CD8-positive, alpha-beta memory T cell (primary cell): ENCODE measurements around the gene ALAD. TPM values are rescaled to one million over a fixed set of nuclear protein-coding genes. Genes with fewer than 3 reads are reported as not detected.

Source experiments
- CTCF ChIA-PET: fragments of 350-600 bp; sonication (Branson Sonifier 250); formaldehyde crosslinking; loops from one replicate; lab custom pipeline; 2021; ENCODE audit warnings: antibody characterized with exemption; lab: Charles Lee
- POLR2A ChIA-PET: fragments of 350-600 bp; sonication (Branson Sonifier 250); formaldehyde crosslinking; loops from one replicate; lab custom pipeline; 2021; ENCODE audit warnings: antibody characterized with exemption; lab: Charles Lee
- DNase-seq, 5 donors: peaks; one replicate each; pipeline versions ENCODE4 v3.0.0 to v3.0.0-alpha.2; 2020 to 2022; ENCODE audit warnings: mixed read lengths in 1 of 5
- H3K27ac ChIP-seq: one replicate; pipeline ENCODE4 v1.7.0; 2013; ENCODE audit warnings: low read depth, mild to moderate bottlenecking, low read length, moderate library complexity
- H3K27me3 ChIP-seq: 2 replicates; pipeline ENCODE4 v1.7.0; 2013; ENCODE audit warnings: low read length, mild to moderate bottlenecking; ENCODE audit not compliant: insufficient read depth, poor library complexity, severe bottlenecking
- H3K36me3 ChIP-seq: 2 replicates; pipeline ENCODE4 v1.7.0; 2013; ENCODE audit warnings: mild to moderate bottlenecking, low read length, moderate library complexity; ENCODE audit not compliant: insufficient read depth
- H3K4me1 ChIP-seq: 2 replicates; pipeline ENCODE4 v1.7.0; 2013; ENCODE audit warnings: mild to moderate bottlenecking, low read length, moderate library complexity; ENCODE audit not compliant: insufficient read depth
- H3K4me3 ChIP-seq: 2 replicates; pipeline ENCODE4 v1.7.0; 2013; ENCODE audit warnings: mild to moderate bottlenecking, low read length
- H3K9me3 ChIP-seq: 2 replicates; pipeline ENCODE4 v1.7.0; 2013; ENCODE audit warnings: mild to moderate bottlenecking, low read length
- H3K27ac Mint-ChIP-seq, 8 donors: one replicate each; pipeline ENCODE4 v1.8.0; 2020 to 2021; ENCODE audit warnings: mixed read lengths in 8 of 8, mild to moderate bottlenecking in 6 of 8, inconsistent platforms in 3 of 8, moderate library complexity in 3 of 8
- H3K27me3 Mint-ChIP-seq, 2 donors: one replicate each; pipeline ENCODE4 v1.8.0; 2020 to 2021; ENCODE audit warnings: mixed read lengths in 2 of 2, mild to moderate bottlenecking in 1 of 2, moderate library complexity in 1 of 2
- H3K36me3 Mint-ChIP-seq, 3 donors: one replicate each; pipeline ENCODE4 v1.8.0; 2020 to 2021; ENCODE audit warnings: mixed read lengths in 3 of 3, inconsistent platforms in 1 of 3, mild to moderate bottlenecking in 1 of 3
- H3K4me1 Mint-ChIP-seq, 3 donors: one replicate each; pipeline ENCODE4 v1.8.0; 2020 to 2021; ENCODE audit warnings: mixed read lengths in 3 of 3, inconsistent platforms in 1 of 3, mild to moderate bottlenecking in 1 of 3
- H3K4me3 Mint-ChIP-seq, 7 donors: one replicate each; pipeline ENCODE4 v1.8.0; 2020 to 2021; ENCODE audit warnings: mixed read lengths in 7 of 7, mild to moderate bottlenecking in 6 of 7, moderate library complexity in 4 of 7, inconsistent platforms in 2 of 7
- H3K9me3 Mint-ChIP-seq, 5 donors: one replicate each; pipeline ENCODE4 v1.8.0; 2020 to 2022; ENCODE audit warnings: mixed read lengths in 5 of 5, mild to moderate bottlenecking in 3 of 5, moderate library complexity in 2 of 5, inconsistent platforms in 1 of 5
- polyA plus RNA-seq: library from polyadenylated mRNA; unstranded; fragments of 300-500 nt; fragmentation: Illumina TruSeq; gene quantifications from one replicate; pipeline ENCODE4 v1.2.3, GENCODE V29; 2021
- total RNA-seq, 2 experiments: library from RNA; stranded (reverse); gene quantifications; one replicate each; pipeline ENCODE4 v1.2.3, GENCODE V29; 2021

ALAD gene
- total and polyA plus RNA-seq, 3 experiments from 2014 or later, result 22.1 to 22.8 (median 22.3) TPM

GRCh38 chr9:113428062-113428615 is 27.1 kb upstream of the ALAD start:
- H3K4me1 ChIP-seq, result no peaks in the 10 kb centered on the region
- DNase-seq, result no peak
- no peaks in the 10 kb centered on the region for H3K27me3 ChIP-seq
- no peaks in the 10 kb centered on the region for H3K9me3 ChIP-seq
- Mint-ChIP-seq H3K27me3 (peaks cover 11 to 23% of the 10 kb centered on the region in 2 donors), H3K4me3 (no peak overlapping the region), H3K9me3 (no peaks in the 10 kb centered on the region), H3K27ac (no peak overlapping the region), H3K4me1 (no peaks in the 10 kb centered on the region), H3K36me3 (no peaks in the 10 kb centered on the region)
- H3K36me3 ChIP-seq, result no peaks in the 10 kb centered on the region
- no peak overlapping the region for H3K27ac ChIP-seq
- H3K4me3 ChIP-seq, result no peak overlapping the region
- POLR2A ChIA-PET, result no interaction called here
- CTCF ChIA-PET, result no interaction called here

- ChIA-PET CTCF (no interaction called here), POLR2A (interaction anchor here (0.6 kb wide), 1 partner anchor 16 kb away, joined by 3 read pairs; no protein-coding TSS in a partner anchor)
- Mint-ChIP-seq H3K36me3 (no peaks in the 10 kb centered on the region), H3K9me3 (no peaks in the 10 kb centered on the region), H3K4me3 (no peak overlapping the region), H3K4me1 (no peaks in the 10 kb centered on the region), H3K27me3 (peaks cover 10 to 20% of the 10 kb centered on the region in 2 donors), H3K27ac (no peak overlapping the region)
- no peaks in the 10 kb centered on the region for H3K36me3 ChIP-seq
- H3K27ac ChIP-seq, result no peak overlapping the region
- H3K4me1 ChIP-seq, result no peaks in the 10 kb centered on the region
- no peaks in the 10 kb centered on the region for H3K27me3 ChIP-seq
- DNase-seq, result no peak
- no peak overlapping the region for H3K4me3 ChIP-seq
- no peaks in the 10 kb centered on the region for H3K9me3 ChIP-seq
These were observed 26.5 kb upstream of the ALAD start for GRCh38 chr9:113427629-113428028.

GRCh38 chr9:113426701-113427100 is 25.6 kb upstream of the ALAD start:
- no peaks in the 10 kb centered on the region for H3K36me3 ChIP-seq
- H3K9me3 ChIP-seq, result no peaks in the 10 kb centered on the region
- H3K27ac Mint-ChIP-seq, result peak overlapping the region in 1 of 8 donors; percentile 49
- ChIA-PET CTCF (no interaction called here), POLR2A (no interaction called here)
- no peak overlapping the region for H3K27ac ChIP-seq
- DNase-seq, result no peak
- H3K36me3 Mint-ChIP-seq, result no peaks in the 10 kb centered on the region
- H3K4me1 Mint-ChIP-seq, result no peaks in the 10 kb centered on the region
- no peaks in the 10 kb centered on the region for H3K9me3 Mint-ChIP-seq
- no peaks in the 10 kb centered on the region for H3K27me3 ChIP-seq
- peaks cover 10 to 20% of the 10 kb centered on the region in 2 donors for H3K27me3 Mint-ChIP-seq
- H3K4me3 ChIP-seq, result no peak overlapping the region
- no peak overlapping the region for H3K4me3 Mint-ChIP-seq
- no peaks in the 10 kb centered on the region for H3K4me1 ChIP-seq

GRCh38 chr9:113425072-113425471 is 24.0 kb upstream of the ALAD start:
- CTCF ChIA-PET, result no interaction called here

GRCh38 chr9:113421726-113422125 is 20.6 kb upstream of the ALAD start:
- Mint-ChIP-seq H3K36me3 (no peaks in the 10 kb centered on the region), H3K27me3 (peaks cover 10 to 19% of the 10 kb centered on the region in 2 donors), H3K4me1 (no peaks in the 10 kb centered on the region), H3K4me3 (no peak overlapping the region), H3K9me3 (no peaks in the 10 kb centered on the region), H3K27ac (no peak overlapping the region)
- ChIA-PET CTCF (no interaction called here), POLR2A (no interaction called here)
- Histone ChIP-seq H3K27ac (no peak overlapping the region), H3K27me3 (no peaks in the 10 kb centered on the region), H3K4me1 (no peaks in the 10 kb centered on the region), H3K9me3 (no peaks in the 10 kb centered on the region), H3K36me3 (no peaks in the 10 kb centered on the region), H3K4me3 (no peak overlapping the region)
- no peak for DNase-seq

More at GRCh38 chr9:113425072-113425471, 24.0 kb upstream of the ALAD start:
- no peaks in the 10 kb centered on the region for H3K4me1 Mint-ChIP-seq
- no peak overlapping the region for H3K27ac Mint-ChIP-seq
- Histone ChIP-seq H3K27ac (no peak overlapping the region), H3K9me3 (no peaks in the 10 kb centered on the region), H3K27me3 (no peaks in the 10 kb centered on the region), H3K4me1 (no peaks in the 10 kb centered on the region), H3K4me3 (no peak overlapping the region), H3K36me3 (no peaks in the 10 kb centered on the region)
- POLR2A ChIA-PET, result no interaction called here
- DNase-seq, result no peak
- H3K27me3 Mint-ChIP-seq, result peaks cover 10 to 20% of the 10 kb centered on the region in 2 donors
- H3K9me3 Mint-ChIP-seq, result no peaks in the 10 kb centered on the region
- H3K4me3 Mint-ChIP-seq, result no peak overlapping the region
- H3K36me3 Mint-ChIP-seq, result no peaks in the 10 kb centered on the region

- CTCF ChIA-PET, result no interaction called here
- no peak overlapping the region for H3K27ac ChIP-seq
- no peaks in the 10 kb centered on the region for H3K9me3 ChIP-seq
- Mint-ChIP-seq H3K36me3 (no peaks in the 10 kb centered on the region), H3K27me3 (peaks cover 0 to 2% of the 10 kb centered on the region in 2 donors), H3K9me3 (no peaks in the 10 kb centered on the region), H3K4me1 (peaks cover 0 to 2% (median 0%) of the 10 kb centered on the region in 3 donors), H3K27ac (no peak overlapping the region), H3K4me3 (no peak overlapping the region)
- no peak for DNase-seq
- no peaks in the 10 kb centered on the region for H3K4me1 ChIP-seq
- H3K4me3 ChIP-seq, result no peak overlapping the region
- POLR2A ChIA-PET, result no interaction called here
- no peaks in the 10 kb centered on the region for H3K36me3 ChIP-seq
- no peaks in the 10 kb centered on the region for H3K27me3 ChIP-seq
These were observed 16.3 kb upstream of the ALAD start for GRCh38 chr9:113417370-113417769.

GRCh38 chr9:113416149-113416721 is 15.2 kb upstream of the ALAD start:
- Histone ChIP-seq H3K4me3 (no peak overlapping the region), H3K27ac (no peak overlapping the region)

GRCh38 chr9:113410207-113410864 is 9.3 kb upstream of the ALAD start, which contains the start of the genes C9orf43 and POLE3:
C9orf43 (plus strand) TSS chr9:113410747; CDS start chr9:113413494, 2,747 bp downstream.
POLE3 (minus strand) TSS chr9:113410675; CDS start chr9:113410293, 382 bp downstream.
- ChIA-PET POLR2A (interaction anchor here (0.5 to 2.5 kb wide), 13 partner anchors 9 to 989 kb away, joined by 3 to 19 read pairs (median 6); partner anchors contain the start of genes ALAD, CDC26, FKBP15 and HDHD3), CTCF (interaction anchor here (0.8 to 3.1 kb wide), 9 partner anchors 10 to 248 kb away, joined by 4 to 33 read pairs (median 4); partner anchors contain the start of genes ALAD, CDC26, PRPF4 and WDR31)
- Mint-ChIP-seq H3K27me3 (peaks cover 0 to 3% of the 10 kb centered on the region in 2 donors), H3K4me3 (peak within 1 kb of the TSS; percentile 90 to 99 (median 97)), H3K36me3 (peaks cover 0 to 38% (median 11%) of the 10 kb centered on the region in 3 donors), H3K9me3 (no peaks in the 10 kb centered on the region), H3K27ac (peak within 1 kb of the TSS; percentile 92 to 100 (median 98)), H3K4me1 (peaks cover 28 to 41% (median 34%) of the 10 kb centered on the region in 3 donors)
- no peaks in the 10 kb centered on the region for H3K9me3 ChIP-seq
- DNase-seq, result peak; percentile 90 to 95 (median 94)
- peaks cover 20% of the 10 kb centered on the region for H3K4me1 ChIP-seq
- no peaks in the 10 kb centered on the region for H3K36me3 ChIP-seq
- H3K4me3 ChIP-seq, result peak within 1 kb of the TSS; percentile 82
- no peaks in the 10 kb centered on the region for H3K27me3 ChIP-seq
- peak within 1 kb of the TSS; percentile 91 for H3K27ac ChIP-seq

More at GRCh38 chr9:113416149-113416721, 15.2 kb upstream of the ALAD start:
- DNase-seq, result no peak
- H3K9me3 Mint-ChIP-seq, result no peaks in the 10 kb centered on the region
- H3K27ac Mint-ChIP-seq, result no peak overlapping the region
- Histone ChIP-seq H3K9me3 (no peaks in the 10 kb centered on the region), H3K4me1 (peaks cover 4% of the 10 kb centered on the region), H3K36me3 (no peaks in the 10 kb centered on the region), H3K27me3 (no peaks in the 10 kb centered on the region)
- H3K4me1 Mint-ChIP-seq, result peaks cover 0 to 2% (median 0%) of the 10 kb centered on the region in 3 donors
- POLR2A ChIA-PET, result no interaction called here
- peaks cover 0 to 2% of the 10 kb centered on the region in 2 donors for H3K27me3 Mint-ChIP-seq
- CTCF ChIA-PET, result no interaction called here
- H3K36me3 Mint-ChIP-seq, result no peaks in the 10 kb centered on the region
- no peak overlapping the region for H3K4me3 Mint-ChIP-seq
